OCI-LY3 (cell line): ENCODE data around the gene ZDHHC14.

ENCODE experiments used
- EZH2phosphoT487 ChIP-seq: fragments of 200-600 bp; shearing (Covaris generic); IDR thresholded peaks from 2 replicates; pipeline ENCODE4 v1.6.1; 2018; ENCODE audit warnings: antibody characterized with exemption, mixed run types, low read depth
- TF ChIP-seq, protein P1 (sequence below): fragments of 200-600, 300-600 bp; sonication (generic); IDR thresholded peaks from 2 replicates; pipeline ENCODE4 v1.5.1; 2014; ENCODE audit warnings: antibody characterized with exemption, low read length, low read depth

DNA sequence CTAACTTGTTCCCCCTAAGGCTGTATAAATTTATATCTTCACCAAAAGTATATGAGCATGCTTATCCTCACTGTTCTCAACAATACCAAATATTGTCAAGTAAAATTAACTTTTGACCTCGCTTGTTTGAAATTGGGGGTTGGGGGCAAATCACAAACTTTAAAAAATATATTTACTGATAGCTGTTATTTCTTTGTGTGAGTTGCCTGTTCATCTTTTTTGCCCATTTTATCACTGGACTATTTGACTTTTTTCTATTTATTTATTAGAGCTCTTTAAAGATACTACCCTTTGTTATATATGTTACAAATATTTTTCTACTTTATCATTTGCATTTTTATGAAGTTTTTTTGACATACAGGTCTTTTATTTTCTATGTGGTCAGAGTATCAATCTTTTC lies 187.7 kb downstream of the ZDHHC14 start:
- TF ChIP-seq, protein P1, sequence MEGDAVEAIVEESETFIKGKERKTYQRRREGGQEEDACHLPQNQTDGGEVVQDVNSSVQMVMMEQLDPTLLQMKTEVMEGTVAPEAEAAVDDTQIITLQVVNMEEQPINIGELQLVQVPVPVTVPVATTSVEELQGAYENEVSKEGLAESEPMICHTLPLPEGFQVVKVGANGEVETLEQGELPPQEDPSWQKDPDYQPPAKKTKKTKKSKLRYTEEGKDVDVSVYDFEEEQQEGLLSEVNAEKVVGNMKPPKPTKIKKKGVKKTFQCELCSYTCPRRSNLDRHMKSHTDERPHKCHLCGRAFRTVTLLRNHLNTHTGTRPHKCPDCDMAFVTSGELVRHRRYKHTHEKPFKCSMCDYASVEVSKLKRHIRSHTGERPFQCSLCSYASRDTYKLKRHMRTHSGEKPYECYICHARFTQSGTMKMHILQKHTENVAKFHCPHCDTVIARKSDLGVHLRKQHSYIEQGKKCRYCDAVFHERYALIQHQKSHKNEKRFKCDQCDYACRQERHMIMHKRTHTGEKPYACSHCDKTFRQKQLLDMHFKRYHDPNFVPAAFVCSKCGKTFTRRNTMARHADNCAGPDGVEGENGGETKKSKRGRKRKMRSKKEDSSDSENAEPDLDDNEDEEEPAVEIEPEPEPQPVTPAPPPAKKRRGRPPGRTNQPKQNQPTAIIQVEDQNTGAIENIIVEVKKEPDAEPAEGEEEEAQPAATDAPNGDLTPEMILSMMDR = no peak
- no peak for TF ChIP-seq EZH2phosphoT487
